SK-N-SH treated with all-trans-retinoic acid at 6 μM for 48 hours (cell line): ENCODE measurements around the gene APOL2.

Source experiments
- ARNTL ChIP-seq: fragments of 450-650 bp; formaldehyde crosslinking; IDR thresholded peaks from 2 replicates; pipeline ENCODE4 v1.5.0; 2020; ENCODE audit warnings: low read depth, mild to moderate bottlenecking, moderate library complexity, borderline replicate concordance
- CREB5 ChIP-seq: fragments of 250-450 bp; sonication (Bioruptor Pico); IDR thresholded peaks from 2 replicates; pipeline ENCODE4 v1.5.1; 2020; ENCODE audit warnings: low read depth, mild to moderate bottlenecking, moderate library complexity
- CSRNP3 ChIP-seq: fragments of 250-450 bp; sonication (Bioruptor Pico); IDR thresholded peaks from 2 replicates; pipeline ENCODE4 v1.5.1; 2021; ENCODE audit warnings: mild to moderate bottlenecking, moderate library complexity
- ISL1 ChIP-seq: fragments of 250-450 bp; sonication (Bioruptor Pico); IDR thresholded peaks from 2 replicates; pipeline ENCODE4 v2.1.2; 2022; ENCODE audit warnings: mild to moderate bottlenecking, moderate library complexity
- PATZ1 ChIP-seq: fragments of 250-450 bp; sonication (Bioruptor Pico); IDR thresholded peaks from 2 replicates; pipeline ENCODE4 v1.8.0; 2020; ENCODE audit warnings: mild to moderate bottlenecking, moderate library complexity, borderline replicate concordance
- POU6F1 ChIP-seq: fragments of 250-450 bp; sonication (Bioruptor Pico); IDR thresholded peaks from 2 replicates; pipeline ENCODE4 v1.8.0; 2021; ENCODE audit warnings: low read depth, mild to moderate bottlenecking, moderate library complexity, borderline replicate concordance
- PPARA ChIP-seq: fragments of 250-450 bp; sonication (Bioruptor Pico); IDR thresholded peaks from 2 replicates; pipeline ENCODE4 v1.5.0; 2020; ENCODE audit warnings: mild to moderate bottlenecking, borderline replicate concordance
- RARB ChIP-seq: fragments of 250-450 bp; sonication (Bioruptor Pico); IDR thresholded peaks from 2 replicates; pipeline ENCODE4 v1.8.0; 2021; ENCODE audit warnings: mild to moderate bottlenecking, moderate library complexity
- TOX ChIP-seq: fragments of 250-450 bp; sonication (Bioruptor Pico); IDR thresholded peaks from 2 replicates; pipeline ENCODE4 v1.8.0; 2021; ENCODE audit warnings: mild to moderate bottlenecking, moderate library complexity, borderline replicate concordance
- ZFP3 ChIP-seq: fragments of 250-450 bp; sonication (Bioruptor Pico); IDR thresholded peaks from 2 replicates; pipeline ENCODE4 v1.5.0; 2020; ENCODE audit warnings: mild to moderate bottlenecking, moderate library complexity
- ZNF8 ChIP-seq: fragments of 450-650 bp; formaldehyde crosslinking; IDR thresholded peaks from 2 replicates; pipeline ENCODE4 v1.5.0; 2020; ENCODE audit warnings: mild to moderate bottlenecking, moderate library complexity

- no peak for TF ChIP-seq CSRNP3 (CRISPR knock-in tag)
- TF ChIP-seq RARB = no peak
- no peak for TF ChIP-seq CREB5 (CRISPR knock-in tag)
- no peak for TF ChIP-seq ARNTL (CRISPR knock-in tag)
- TF ChIP-seq TOX (CRISPR knock-in tag) = no peak
- no peak for TF ChIP-seq POU6F1
- no peak for TF ChIP-seq ZFP3 (CRISPR knock-in tag)
- no peak for TF ChIP-seq ISL1 (CRISPR knock-in tag)
- no peak for TF ChIP-seq ZNF8 (CRISPR knock-in tag)
- no peak for TF ChIP-seq PPARA (CRISPR knock-in tag)
- no peak for TF ChIP-seq PATZ1 (CRISPR knock-in tag)
These were observed 18.8 kb downstream of the APOL2 start for GRCh38 chr22:36220451-36220921.
